Neuron (in vitro differentiated cells): ENCODE measurements around the gene MYBPC3.

Source experiments
- H2AFZ ChIP-seq: one replicate; pipeline ENCODE4 v1.6.1; 2013; ENCODE audit warnings: low read depth, mild to moderate bottlenecking, inconsistent platforms, low read length, moderate library complexity
- H3K27me3 ChIP-seq: one replicate; pipeline ENCODE4 v1.6.1; 2013; ENCODE audit warnings: low read length; ENCODE audit not compliant: insufficient read depth
- H3K36me3 ChIP-seq: one replicate; pipeline ENCODE4 v1.6.1; 2013; ENCODE audit warnings: low read length; ENCODE audit not compliant: insufficient read depth
- H3K4me1 ChIP-seq: one replicate; pipeline ENCODE4 v1.6.1; 2013; ENCODE audit warnings: low read length; ENCODE audit not compliant: insufficient read depth
- H3K4me3 ChIP-seq: 2 replicates; pipeline ENCODE4 v1.5.1; 2013; ENCODE audit warnings: mild to moderate bottlenecking, low read length, moderate library complexity
- H3K9me3 ChIP-seq: one replicate; pipeline ENCODE4 v1.6.1; 2013; ENCODE audit warnings: low read length

Gene MYBPC3

GRCh38 chr11:47348859-47349258, 3.6 kb downstream of the MYBPC3 start:
- Histone ChIP-seq H3K36me3 (no peaks in the 10 kb centered on the region), H3K27me3 (peaks cover 5% of the 10 kb centered on the region), H2AFZ (no peak overlapping the region), H3K9me3 (no peaks in the 10 kb centered on the region), H3K4me3 (no peak overlapping the region), H3K4me1 (peaks cover 3% of the 10 kb centered on the region)

- no peaks in the 10 kb centered on the region for H3K36me3 ChIP-seq
- H2AFZ ChIP-seq, result no peak overlapping the region
- H3K4me1 ChIP-seq, result peaks cover 3% of the 10 kb centered on the region
- H3K9me3 ChIP-seq, result no peaks in the 10 kb centered on the region
- no peak overlapping the region for H3K4me3 ChIP-seq
- peaks cover 5% of the 10 kb centered on the region for H3K27me3 ChIP-seq
These were observed 4.2 kb downstream of the MYBPC3 start for GRCh38 chr11:47348131-47348802.

- Histone ChIP-seq H3K4me1 (peaks cover 3% of the 10 kb centered on the region), H3K36me3 (no peaks in the 10 kb centered on the region), H3K9me3 (no peaks in the 10 kb centered on the region), H3K27me3 (peaks cover 5% of the 10 kb centered on the region), H2AFZ (no peak overlapping the region), H3K4me3 (no peak overlapping the region)
These were observed 5.4 kb downstream of the MYBPC3 start for GRCh38 chr11:47347137-47347536.

- Histone ChIP-seq H3K4me3 (no peak overlapping the region), H3K9me3 (no peaks in the 10 kb centered on the region), H2AFZ (no peak overlapping the region), H3K27me3 (peaks cover 5% of the 10 kb centered on the region), H3K36me3 (no peaks in the 10 kb centered on the region), H3K4me1 (peaks cover 9% of the 10 kb centered on the region)
These were observed 6.5 kb downstream of the MYBPC3 start for GRCh38 chr11:47345890-47346563.

- H3K4me1 ChIP-seq, result peaks cover 9% of the 10 kb centered on the region
- no peaks in the 10 kb centered on the region for H3K9me3 ChIP-seq
- peaks cover 5% of the 10 kb centered on the region for H3K27me3 ChIP-seq
- H3K36me3 ChIP-seq, result no peaks in the 10 kb centered on the region
- H2AFZ ChIP-seq, result no peak overlapping the region
- no peak overlapping the region for H3K4me3 ChIP-seq
These were observed 9.6 kb downstream of the MYBPC3 start for GRCh38 chr11:47342854-47343253.

GRCh38 chr11:47342036-47342803, 10.3 kb downstream of the MYBPC3 start:
- H3K4me1 ChIP-seq, result peaks cover 9% of the 10 kb centered on the region
- H3K36me3 ChIP-seq, result no peaks in the 10 kb centered on the region
- H3K9me3 ChIP-seq, result no peaks in the 10 kb centered on the region
- no peak overlapping the region for H2AFZ ChIP-seq
- H3K27me3 ChIP-seq, result peaks cover 5% of the 10 kb centered on the region
- no peak overlapping the region for H3K4me3 ChIP-seq

- Histone ChIP-seq H3K4me1 (peaks cover 9% of the 10 kb centered on the region), H2AFZ (no peak overlapping the region), H3K36me3 (no peaks in the 10 kb centered on the region), H3K9me3 (no peaks in the 10 kb centered on the region), H3K4me3 (no peak overlapping the region), H3K27me3 (peaks cover under 1% of the 10 kb centered on the region)
These were observed 11.3 kb downstream of the MYBPC3 start for GRCh38 chr11:47340980-47341775.

- Histone ChIP-seq H3K4me3 (no peak overlapping the region), H2AFZ (no peak overlapping the region), H3K9me3 (no peaks in the 10 kb centered on the region), H3K36me3 (no peaks in the 10 kb centered on the region), H3K27me3 (no peaks in the 10 kb centered on the region), H3K4me1 (peaks cover 7% of the 10 kb centered on the region)
These were observed 12.5 kb downstream of the MYBPC3 start for GRCh38 chr11:47340010-47340409.

GRCh38 chr11:47338396-47339241, 13.9 kb downstream of the MYBPC3 start:
- H3K4me3 ChIP-seq, result no peak overlapping the region
- H3K4me1 ChIP-seq, result peaks cover 7% of the 10 kb centered on the region
- no peaks in the 10 kb centered on the region for H3K27me3 ChIP-seq
- H2AFZ ChIP-seq, result no peak overlapping the region
- no peaks in the 10 kb centered on the region for H3K9me3 ChIP-seq
- no peaks in the 10 kb centered on the region for H3K36me3 ChIP-seq

- H3K4me3 ChIP-seq, result no peak overlapping the region
- H3K27me3 ChIP-seq, result no peaks in the 10 kb centered on the region
- H3K36me3 ChIP-seq, result no peaks in the 10 kb centered on the region
- peaks cover 7% of the 10 kb centered on the region for H3K4me1 ChIP-seq
- H2AFZ ChIP-seq, result no peak overlapping the region
- no peaks in the 10 kb centered on the region for H3K9me3 ChIP-seq
These were observed 15.1 kb downstream of the MYBPC3 start for GRCh38 chr11:47337229-47337924.

GRCh38 chr11:47336595-47336994, 15.9 kb downstream of the MYBPC3 start:
- Histone ChIP-seq H3K9me3 (no peaks in the 10 kb centered on the region), H3K4me1 (peaks cover 6% of the 10 kb centered on the region), H3K36me3 (no peaks in the 10 kb centered on the region), H2AFZ (no peak overlapping the region), H3K27me3 (no peaks in the 10 kb centered on the region), H3K4me3 (no peak overlapping the region)

- H3K4me1 ChIP-seq, result no peaks in the 10 kb centered on the region
- no peak overlapping the region for H3K4me3 ChIP-seq
These were observed 16.8 kb downstream of the MYBPC3 start for GRCh38 chr11:47335733-47336132.

More at GRCh38 chr11:47335733-47336132, 16.8 kb downstream of the MYBPC3 start:
- Histone ChIP-seq H2AFZ (no peak overlapping the region), H3K27me3 (no peaks in the 10 kb centered on the region), H3K9me3 (no peaks in the 10 kb centered on the region), H3K36me3 (no peaks in the 10 kb centered on the region)
